Mucosa of descending colon (tissue), 3 donors: Measurements from ENCODE around the gene ACO2. TPM values are rescaled to one million over a fixed set of nuclear protein-coding genes. Genes with fewer than 3 reads are reported as not detected.

Experiments used
- ATAC-seq: fragments of 200-7000 bp; cut with Tn5 transposase; one replicate; pipeline ENCODE4 v1.9.1; 2020; ENCODE audit warnings: mild to moderate bottlenecking, moderate library complexity
- DNase-seq, 3 donors: peaks; one replicate each; pipeline ENCODE4 v3.0.0-alpha.2; 2020
- H3K36me3 ChIP-seq: fragments of 200-600 bp; one replicate; pipeline ENCODE4 v1.8.0; 2021; ENCODE audit warnings: low read depth, mild to moderate bottlenecking
- H3K4me1 ChIP-seq: fragments of 200-600 bp; one replicate; pipeline ENCODE4 v1.8.0; 2021; ENCODE audit warnings: low read depth, mild to moderate bottlenecking
- H3K4me3 ChIP-seq: fragments of 200-600 bp; one replicate; pipeline ENCODE4 v1.8.0; 2021; ENCODE audit warnings: mild to moderate bottlenecking
- H3K9me3 ChIP-seq: fragments of 200-600 bp; one replicate; pipeline ENCODE4 v1.8.0; 2021; ENCODE audit warnings: mild to moderate bottlenecking
- CTCF ChIP-seq: fragments of 200-600 bp; IDR thresholded peaks from one replicate; pipeline ENCODE4 v1.8.0; 2022; ENCODE audit warnings: antibody characterized with exemption, mild to moderate bottlenecking
- intact Hi-C, 2 donors: fragments of 100-400 bp; cut with DNase I in 1 of 2; cut with micrococcal nuclease in 1 of 2; formaldehyde crosslinking; loops; one replicate each; pipeline versions ENCODE4 v1.11.0 to v1.11.1; 2022; cut with DNase I, micrococcal nuclease
- total RNA-seq, 3 donors: library from RNA; stranded (reverse); fragmentation: NEBNext Ultra II Directional in 2 of 3; extraction: Animal tissue kit (Norgen Biotek cat#: 25700) in 2 of 3; gene quantifications; one replicate each; pipeline versions ENCODE4 v1.2.1 to v1.2.4, GENCODE V29; 2021 to 2023
- donor health status: DM: no; HTN: no; CAD: no; lungs with moderate emphysema.
- donor health status: DM: no; HTN: no; CAD: no.
- donor health status: DM: no; HTN: yes; CAD: no.

Gene ACO2
- total RNA-seq, 3 donors from 2014 or later = 187 to 295 (median 241) TPM

DNA sequence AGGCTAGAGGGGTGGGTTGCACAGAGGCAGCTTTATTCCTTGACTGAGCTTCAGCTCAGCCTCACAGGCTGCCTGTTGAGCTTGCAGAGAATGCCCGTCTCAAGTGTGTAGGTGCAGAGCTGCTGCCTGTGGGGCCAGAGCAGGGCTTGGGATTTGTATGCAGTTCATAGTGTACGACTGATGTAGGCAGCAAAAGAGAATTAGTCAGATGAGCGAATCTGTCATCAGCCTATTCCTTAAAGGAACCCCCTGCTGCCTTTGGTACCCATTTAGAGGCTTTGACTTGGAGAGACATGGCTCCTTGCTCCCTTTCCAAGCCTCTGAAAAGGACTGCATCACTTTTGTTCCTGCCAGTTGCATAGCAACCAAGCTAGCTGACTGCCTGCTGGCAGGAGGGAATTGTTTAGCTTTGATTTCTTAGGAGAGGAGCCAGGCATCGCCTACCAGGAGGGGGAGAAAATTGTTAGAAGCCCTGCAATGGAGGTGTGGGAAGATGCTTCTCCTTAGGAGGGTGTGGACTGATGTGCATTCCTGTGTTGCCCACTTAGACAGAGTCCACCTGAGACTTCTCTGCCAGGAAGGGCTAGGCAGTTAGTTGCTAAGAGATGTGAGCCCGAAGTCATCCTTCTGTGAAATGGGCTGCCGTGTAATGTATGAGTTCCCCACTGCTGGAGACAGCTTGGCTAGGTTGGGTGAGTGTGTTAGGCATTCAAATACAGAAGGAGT is 10.9 kb downstream of the ACO2 start:
- Histone ChIP-seq H3K4me3 (no peak overlapping the region), H3K36me3 (no peaks in the 10 kb centered on the region), H3K9me3 (no peaks in the 10 kb centered on the region), H3K4me1 (peaks cover 31% of the 10 kb centered on the region)
- intact Hi-C loops = no loop called here
- no peak for TF ChIP-seq CTCF
- ATAC-seq (no peak), DNase-seq (no peak)

GRCh38 chr22:41480397-41480735 is 11.4 kb downstream of the ACO2 start:
- H3K4me3 ChIP-seq = no peak overlapping the region
- TF ChIP-seq CTCF = no peak
- peaks cover 32% of the 10 kb centered on the region for H3K4me1 ChIP-seq
- no peak for ATAC-seq
- DNase-seq = no peak
- H3K9me3 ChIP-seq = no peaks in the 10 kb centered on the region
- H3K36me3 ChIP-seq = no peaks in the 10 kb centered on the region
- intact Hi-C loops = no loop called here

- intact Hi-C loops = no loop called here
- H3K36me3 ChIP-seq = no peaks in the 10 kb centered on the region
Measured at GRCh38 chr22:41481131-41481830, 12.4 kb downstream of the ACO2 start.

GRCh38 chr22:41481925-41482318 is 13.0 kb downstream of the ACO2 start:
- intact Hi-C loops = no loop called here
- DNase-seq = no peak

More at GRCh38 chr22:41481131-41481830, 12.4 kb downstream of the ACO2 start:
- Histone ChIP-seq H3K9me3 (no peaks in the 10 kb centered on the region), H3K4me1 (peaks cover 39% of the 10 kb centered on the region), H3K4me3 (no peak overlapping the region)
- ATAC-seq (no peak), DNase-seq (no peak)
- no peak for TF ChIP-seq CTCF

DNA sequence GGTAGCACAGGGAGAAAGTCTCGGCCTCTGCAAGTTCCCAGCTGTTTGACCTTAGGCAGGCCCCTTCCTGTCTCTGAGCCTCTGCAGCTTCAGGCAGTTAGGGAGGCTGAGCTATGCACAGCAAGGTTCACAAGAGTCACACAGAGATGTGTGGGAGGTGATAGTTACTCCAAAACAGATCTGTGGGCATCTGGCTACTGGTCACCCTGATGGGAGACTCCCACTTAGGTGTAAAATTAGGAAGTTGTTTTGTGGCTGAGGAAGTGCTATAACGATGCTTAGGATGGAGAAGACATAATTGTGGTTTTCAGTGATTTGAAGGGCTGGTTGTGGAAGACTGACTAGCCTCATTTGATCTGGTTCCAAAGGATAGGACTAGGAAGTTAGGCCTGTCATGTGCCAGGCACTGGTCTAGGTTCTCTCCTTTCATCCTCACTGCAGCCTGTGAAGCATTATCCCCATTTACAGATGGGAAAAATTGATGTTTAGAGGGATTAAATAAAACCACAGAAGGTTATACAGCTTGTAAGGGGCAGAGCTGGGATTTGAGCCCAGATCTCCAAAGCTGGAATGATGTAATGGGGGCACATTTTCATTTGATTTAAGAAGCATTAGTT is 13.5 kb downstream of the ACO2 start:
- Histone ChIP-seq H3K4me1 (peaks cover 48% of the 10 kb centered on the region), H3K4me3 (no peak overlapping the region), H3K9me3 (no peaks in the 10 kb centered on the region), H3K36me3 (no peaks in the 10 kb centered on the region)
- intact Hi-C loops = no loop called here
- TF ChIP-seq CTCF = no peak
- no peak for ATAC-seq
- no peak for DNase-seq

More at GRCh38 chr22:41481925-41482318, 13.0 kb downstream of the ACO2 start:
- Histone ChIP-seq H3K36me3 (no peaks in the 10 kb centered on the region), H3K4me1 (peaks cover 45% of the 10 kb centered on the region), H3K9me3 (no peaks in the 10 kb centered on the region), H3K4me3 (no peak overlapping the region)
- TF ChIP-seq CTCF = no peak
- no peak for ATAC-seq
